HepG2 (cell line): ENCODE results near the gene TSPAN9. TPM values are rescaled to one million over a fixed set of nuclear protein-coding genes. Genes with fewer than 3 reads are reported as not detected.
A peak's percentile ranks its signal among the peaks of the same experiment; 100 is the strongest.

Experiments used
- CEBPB ChIP-seq: IDR thresholded peaks from 2 replicates; pipeline ENCODE4 v1.6.1; 2011; ENCODE audit warnings: low read depth, low read length, improper control_type of control experiment, borderline replicate concordance
- CREM ChIP-seq, 2 experiments: sonication (generic) in 1 of 2; formaldehyde crosslinking in 1 of 2; IDR thresholded peaks; 2 replicates each; pipeline versions ENCODE4 v1.4.0 to v1.6.1; 2016 to 2020; ENCODE audit warnings: antibody characterized with exemption in 1 of 2, mild to moderate bottlenecking in 1 of 2, missing genetic modification reagents in 1 of 2
- FOXJ3 ChIP-seq: sonication (generic); formaldehyde crosslinking; IDR thresholded peaks from 2 replicates; pipeline ENCODE4 v1.4.0; 2020; ENCODE audit warnings: missing genetic modification reagents, mild to moderate bottlenecking, borderline replicate concordance
- FOXP1 ChIP-seq, 2 experiments: fragments of 450-650 bp in 1 of 2; IDR thresholded peaks; 2 replicates each; pipeline ENCODE4 v1.6.1; 2017 to 2018; ENCODE audit warnings: antibody characterized with exemption in 1 of 2
- HNRNPUL1 ChIP-seq: fragments of 200-400 bp; formaldehyde crosslinking; IDR thresholded peaks from 2 replicates; pipeline ENCODE4 v1.6.1; 2017; ENCODE audit warnings: low read depth, mild to moderate bottlenecking, low read length, moderate library complexity
- HOXA3 ChIP-seq: sonication (generic); formaldehyde crosslinking; IDR thresholded peaks from 2 replicates; pipeline ENCODE4 v1.5.0; 2020; ENCODE audit warnings: missing genetic modification reagents
- KLF6 ChIP-seq: IDR thresholded peaks from 2 replicates; pipeline ENCODE4 v1.8.0; 2016; ENCODE audit warnings: missing biosample characterization, missing genetic modification reagents
- WIZ ChIP-seq: sonication (generic); formaldehyde crosslinking; IDR thresholded peaks from 2 replicates; pipeline ENCODE4 v1.5.1; 2020; ENCODE audit warnings: mild to moderate bottlenecking, missing genetic modification reagents
- ZNF615 ChIP-seq: sonication (generic); formaldehyde crosslinking; IDR thresholded peaks from 2 replicates; pipeline ENCODE4 v1.5.0; 2020; ENCODE audit warnings: mild to moderate bottlenecking, missing genetic modification reagents, borderline replicate concordance
- ZNF746 ChIP-seq: sonication (generic); formaldehyde crosslinking; IDR thresholded peaks from 2 replicates; pipeline ENCODE4 v1.8.0; 2022; ENCODE audit warnings: mild to moderate bottlenecking, missing genetic modification reagents
- polyA plus RNA-seq, 8 experiments: library from polyadenylated mRNA; depleted of rRNA in 3 of 8; stranded (reverse) in 7 of 8; unstranded in 1 of 8; fragments of >200 nt; fragmentation: Illumina TruSeq in 4 of 8; extraction: Trizol in 4 of 8; gene quantifications; 2 replicates each; pipeline versions ENCODE4 v1.2.1 to v1.2.3, GENCODE V29; 2011 to 2016; ENCODE audit warnings: low read depth in 4 of 8, missing spikeins in 1 of 8, mixed read lengths in 1 of 8; ENCODE audit not compliant: insufficient read depth in 1 of 8
- total RNA-seq, 5 experiments: library from RNA; depleted of rRNA; stranded (reverse); fragments of >200 nt; fragmentation: Illumina TruSeq; extraction: Trizol; gene quantifications; 2 replicates each; pipeline ENCODE4 v1.2.3, GENCODE V29; 2016; ENCODE audit warnings: low read depth in 1 of 5
- TF ChIP-seq, protein P1 (sequence below): sonication (generic); formaldehyde crosslinking; IDR thresholded peaks from 2 replicates; pipeline ENCODE4 v1.4.0; 2020; ENCODE audit warnings: mild to moderate bottlenecking, missing genetic modification reagents, borderline replicate concordance
- TF ChIP-seq, protein P2 (sequence below): sonication (generic); formaldehyde crosslinking; IDR thresholded peaks from 2 replicates; pipeline ENCODE4 v1.8.0; 2022; ENCODE audit warnings: low read depth, missing genetic modification reagents
- TF ChIP-seq, protein P3 (sequence below): sonication (generic); formaldehyde crosslinking; IDR thresholded peaks from 2 replicates; pipeline ENCODE4 v1.9.0; 2022; ENCODE audit warnings: missing genetic modification reagents, mild to moderate bottlenecking, borderline replicate concordance
- TF ChIP-seq, protein P4 (sequence below): sonication (generic); formaldehyde crosslinking; IDR thresholded peaks from 2 replicates; pipeline ENCODE4 v1.4.0; 2020; ENCODE audit warnings: mild to moderate bottlenecking, missing genetic modification reagents

Gene TSPAN9
- total and polyA plus RNA-seq, 2 of the 13 experiments (the other 11 are each of a cell fraction or from before 2014, with no cell fraction given): 18.1 to 42.3 TPM

DNA sequence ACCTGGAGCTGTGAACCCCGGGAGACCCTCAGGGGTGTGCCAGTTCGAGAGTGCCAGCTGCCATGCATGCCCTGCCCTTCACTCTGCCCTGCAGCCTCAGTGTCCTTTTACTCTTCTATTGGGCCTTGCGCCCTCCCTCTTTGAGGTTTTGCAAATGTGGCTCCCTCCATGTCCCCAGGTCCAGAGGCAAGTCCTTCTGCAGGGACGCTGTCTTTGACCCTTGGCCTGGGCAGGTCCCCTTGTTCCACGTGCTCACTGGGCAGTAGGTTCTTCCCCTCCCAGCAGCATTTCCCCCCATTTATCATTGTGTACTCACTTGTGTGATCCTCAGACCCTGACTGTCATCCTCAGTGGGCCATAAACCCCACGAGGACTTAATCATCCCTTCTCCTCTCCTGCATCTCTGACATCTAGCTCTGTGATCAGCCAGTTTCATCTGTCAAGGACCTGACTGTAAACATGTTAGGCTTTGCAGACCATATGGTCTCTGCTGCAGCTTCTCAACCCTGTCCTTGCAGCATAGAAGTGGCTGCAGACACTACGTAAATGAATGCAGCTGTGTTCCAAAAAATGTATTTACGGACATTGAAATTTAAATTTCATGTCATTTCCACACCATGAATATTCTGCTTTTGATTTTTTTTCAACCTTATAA lies 36.6 kb downstream of the TSPAN9 start (continued):
- TF ChIP-seq WIZ (no peak), KLF6 (CRISPR knock-in tag) (no peak), HNRNPUL1 (no peak), ZNF746 (no peak), CEBPB (no peak), HOXA3 (CRISPR knock-in tag) (0 out of 2 replicates have a peak, but pooled peaks have one; percentile 17), FOXP1 (IDR thresholded peaks at IDR 0.05) (no peak), FOXP1 (CRISPR knock-in tag; IDR thresholded peaks at IDR 0.05) (no peak), FOXJ3 (no peak), CREM (IDR thresholded peaks at IDR 0.05) (no peak), CREM (CRISPR knock-in tag; IDR thresholded peaks at IDR 0.05) (no peak), ZNF615 (CRISPR knock-in tag) (no peak)
- TF ChIP-seq, protein P1, sequence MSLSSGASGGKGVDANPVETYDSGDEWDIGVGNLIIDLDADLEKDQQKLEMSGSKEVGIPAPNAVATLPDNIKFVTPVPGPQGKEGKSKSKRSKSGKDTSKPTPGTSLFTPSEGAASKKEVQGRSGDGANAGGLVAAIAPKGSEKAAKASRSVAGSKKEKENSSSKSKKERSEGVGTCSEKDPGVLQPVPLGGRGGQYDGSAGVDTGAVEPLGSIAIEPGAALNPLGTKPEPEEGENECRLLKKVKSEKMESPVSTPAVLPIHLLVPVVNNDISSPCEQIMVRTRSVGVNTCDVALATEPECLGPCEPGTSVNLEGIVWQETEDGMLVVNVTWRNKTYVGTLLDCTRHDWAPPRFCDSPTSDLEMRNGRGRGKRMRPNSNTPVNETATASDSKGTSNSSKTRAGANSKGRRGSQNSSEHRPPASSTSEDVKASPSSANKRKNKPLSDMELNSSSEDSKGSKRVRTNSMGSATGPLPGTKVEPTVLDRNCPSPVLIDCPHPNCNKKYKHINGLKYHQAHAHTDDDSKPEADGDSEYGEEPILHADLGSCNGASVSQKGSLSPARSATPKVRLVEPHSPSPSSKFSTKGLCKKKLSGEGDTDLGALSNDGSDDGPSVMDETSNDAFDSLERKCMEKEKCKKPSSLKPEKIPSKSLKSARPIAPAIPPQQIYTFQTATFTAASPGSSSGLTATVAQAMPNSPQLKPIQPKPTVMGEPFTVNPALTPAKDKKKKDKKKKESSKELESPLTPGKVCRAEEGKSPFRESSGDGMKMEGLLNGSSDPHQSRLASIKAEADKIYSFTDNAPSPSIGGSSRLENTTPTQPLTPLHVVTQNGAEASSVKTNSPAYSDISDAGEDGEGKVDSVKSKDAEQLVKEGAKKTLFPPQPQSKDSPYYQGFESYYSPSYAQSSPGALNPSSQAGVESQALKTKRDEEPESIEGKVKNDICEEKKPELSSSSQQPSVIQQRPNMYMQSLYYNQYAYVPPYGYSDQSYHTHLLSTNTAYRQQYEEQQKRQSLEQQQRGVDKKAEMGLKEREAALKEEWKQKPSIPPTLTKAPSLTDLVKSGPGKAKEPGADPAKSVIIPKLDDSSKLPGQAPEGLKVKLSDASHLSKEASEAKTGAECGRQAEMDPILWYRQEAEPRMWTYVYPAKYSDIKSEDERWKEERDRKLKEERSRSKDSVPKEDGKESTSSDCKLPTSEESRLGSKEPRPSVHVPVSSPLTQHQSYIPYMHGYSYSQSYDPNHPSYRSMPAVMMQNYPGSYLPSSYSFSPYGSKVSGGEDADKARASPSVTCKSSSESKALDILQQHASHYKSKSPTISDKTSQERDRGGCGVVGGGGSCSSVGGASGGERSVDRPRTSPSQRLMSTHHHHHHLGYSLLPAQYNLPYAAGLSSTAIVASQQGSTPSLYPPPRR (CRISPR knock-in tag): no peak
- TF ChIP-seq, protein P2, sequence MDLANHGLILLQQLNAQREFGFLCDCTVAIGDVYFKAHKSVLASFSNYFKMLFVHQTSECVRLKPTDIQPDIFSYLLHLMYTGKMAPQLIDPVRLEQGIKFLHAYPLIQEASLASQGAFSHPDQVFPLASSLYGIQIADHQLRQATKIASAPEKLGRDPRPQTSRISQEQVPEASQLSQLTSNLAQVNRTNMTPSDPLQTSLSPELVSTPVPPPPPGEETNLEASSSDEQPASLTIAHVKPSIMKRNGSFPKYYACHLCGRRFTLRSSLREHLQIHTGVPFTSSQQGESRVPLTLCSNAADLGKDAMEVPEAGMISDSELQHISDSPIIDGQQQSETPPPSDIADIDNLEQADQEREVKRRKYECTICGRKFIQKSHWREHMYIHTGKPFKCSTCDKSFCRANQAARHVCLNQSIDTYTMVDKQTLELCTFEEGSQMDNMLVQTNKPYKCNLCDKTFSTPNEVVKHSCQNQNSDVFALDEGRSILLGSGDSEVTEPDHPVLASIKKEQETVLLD (CRISPR knock-in tag): no peak
- TF ChIP-seq, protein P3, sequence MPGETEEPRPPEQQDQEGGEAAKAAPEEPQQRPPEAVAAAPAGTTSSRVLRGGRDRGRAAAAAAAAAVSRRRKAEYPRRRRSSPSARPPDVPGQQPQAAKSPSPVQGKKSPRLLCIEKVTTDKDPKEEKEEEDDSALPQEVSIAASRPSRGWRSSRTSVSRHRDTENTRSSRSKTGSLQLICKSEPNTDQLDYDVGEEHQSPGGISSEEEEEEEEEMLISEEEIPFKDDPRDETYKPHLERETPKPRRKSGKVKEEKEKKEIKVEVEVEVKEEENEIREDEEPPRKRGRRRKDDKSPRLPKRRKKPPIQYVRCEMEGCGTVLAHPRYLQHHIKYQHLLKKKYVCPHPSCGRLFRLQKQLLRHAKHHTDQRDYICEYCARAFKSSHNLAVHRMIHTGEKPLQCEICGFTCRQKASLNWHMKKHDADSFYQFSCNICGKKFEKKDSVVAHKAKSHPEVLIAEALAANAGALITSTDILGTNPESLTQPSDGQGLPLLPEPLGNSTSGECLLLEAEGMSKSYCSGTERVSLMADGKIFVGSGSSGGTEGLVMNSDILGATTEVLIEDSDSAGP (CRISPR knock-in tag): no peak
- TF ChIP-seq, protein P4, sequence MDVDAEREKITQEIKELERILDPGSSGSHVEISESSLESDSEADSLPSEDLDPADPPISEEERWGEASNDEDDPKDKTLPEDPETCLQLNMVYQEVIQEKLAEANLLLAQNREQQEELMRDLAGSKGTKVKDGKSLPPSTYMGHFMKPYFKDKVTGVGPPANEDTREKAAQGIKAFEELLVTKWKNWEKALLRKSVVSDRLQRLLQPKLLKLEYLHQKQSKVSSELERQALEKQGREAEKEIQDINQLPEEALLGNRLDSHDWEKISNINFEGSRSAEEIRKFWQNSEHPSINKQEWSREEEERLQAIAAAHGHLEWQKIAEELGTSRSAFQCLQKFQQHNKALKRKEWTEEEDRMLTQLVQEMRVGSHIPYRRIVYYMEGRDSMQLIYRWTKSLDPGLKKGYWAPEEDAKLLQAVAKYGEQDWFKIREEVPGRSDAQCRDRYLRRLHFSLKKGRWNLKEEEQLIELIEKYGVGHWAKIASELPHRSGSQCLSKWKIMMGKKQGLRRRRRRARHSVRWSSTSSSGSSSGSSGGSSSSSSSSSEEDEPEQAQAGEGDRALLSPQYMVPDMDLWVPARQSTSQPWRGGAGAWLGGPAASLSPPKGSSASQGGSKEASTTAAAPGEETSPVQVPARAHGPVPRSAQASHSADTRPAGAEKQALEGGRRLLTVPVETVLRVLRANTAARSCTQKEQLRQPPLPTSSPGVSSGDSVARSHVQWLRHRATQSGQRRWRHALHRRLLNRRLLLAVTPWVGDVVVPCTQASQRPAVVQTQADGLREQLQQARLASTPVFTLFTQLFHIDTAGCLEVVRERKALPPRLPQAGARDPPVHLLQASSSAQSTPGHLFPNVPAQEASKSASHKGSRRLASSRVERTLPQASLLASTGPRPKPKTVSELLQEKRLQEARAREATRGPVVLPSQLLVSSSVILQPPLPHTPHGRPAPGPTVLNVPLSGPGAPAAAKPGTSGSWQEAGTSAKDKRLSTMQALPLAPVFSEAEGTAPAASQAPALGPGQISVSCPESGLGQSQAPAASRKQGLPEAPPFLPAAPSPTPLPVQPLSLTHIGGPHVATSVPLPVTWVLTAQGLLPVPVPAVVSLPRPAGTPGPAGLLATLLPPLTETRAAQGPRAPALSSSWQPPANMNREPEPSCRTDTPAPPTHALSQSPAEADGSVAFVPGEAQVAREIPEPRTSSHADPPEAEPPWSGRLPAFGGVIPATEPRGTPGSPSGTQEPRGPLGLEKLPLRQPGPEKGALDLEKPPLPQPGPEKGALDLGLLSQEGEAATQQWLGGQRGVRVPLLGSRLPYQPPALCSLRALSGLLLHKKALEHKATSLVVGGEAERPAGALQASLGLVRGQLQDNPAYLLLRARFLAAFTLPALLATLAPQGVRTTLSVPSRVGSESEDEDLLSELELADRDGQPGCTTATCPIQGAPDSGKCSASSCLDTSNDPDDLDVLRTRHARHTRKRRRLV: no peak
